HG03025 (cell line): ENCODE measurements around the gene EGFR.

Experiments
- ATAC-seq: cut with Tn5 transposase; IDR thresholded peaks from one replicate; pipeline ENCODE4 v1.9.1; 2021; ENCODE audit warnings: mild to moderate bottlenecking, moderate library complexity; ENCODE audit not compliant: unreplicated experiment, low FRiP score

EGFR gene

DNA sequence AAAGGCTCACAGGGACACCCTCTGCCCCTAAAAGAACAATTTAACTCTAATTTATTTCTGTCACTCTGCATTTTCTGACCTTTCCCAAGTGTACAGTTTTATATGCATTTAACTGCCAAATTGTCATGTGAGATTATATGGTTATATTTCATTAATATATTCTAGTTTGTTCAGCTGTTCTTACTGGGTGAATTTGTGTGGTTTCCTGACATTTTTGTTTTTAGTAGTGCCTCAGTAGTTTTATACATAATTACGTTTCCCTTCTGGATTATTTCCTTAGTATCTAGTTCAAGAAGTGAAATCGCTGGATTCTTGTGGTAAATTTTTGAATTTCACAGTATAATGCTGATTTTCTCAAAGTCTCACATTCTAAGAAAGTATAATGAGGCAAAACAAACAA, 41.3 kb downstream of the EGFR start:
- ATAC-seq, result no peak

DNA sequence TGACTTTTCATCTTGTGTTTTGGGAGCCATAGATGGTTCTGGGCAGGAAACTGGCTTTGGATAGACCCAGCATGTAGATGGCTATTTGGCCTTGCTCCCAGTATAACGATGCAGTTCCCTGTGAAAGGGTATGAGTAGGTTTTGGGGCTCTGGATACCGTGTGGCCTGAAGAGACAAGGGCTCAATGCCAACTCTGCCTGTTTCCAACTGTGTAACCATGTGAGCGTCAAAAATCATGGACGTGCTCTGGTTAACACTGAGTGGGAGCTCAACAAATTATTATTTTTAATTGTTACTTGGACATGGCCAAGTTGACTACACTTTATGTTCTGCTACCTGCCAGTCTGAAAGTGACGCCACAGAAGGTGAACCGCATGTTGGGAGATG, 41.8 kb downstream of the EGFR start:
- ATAC-seq, result no peak

DNA sequence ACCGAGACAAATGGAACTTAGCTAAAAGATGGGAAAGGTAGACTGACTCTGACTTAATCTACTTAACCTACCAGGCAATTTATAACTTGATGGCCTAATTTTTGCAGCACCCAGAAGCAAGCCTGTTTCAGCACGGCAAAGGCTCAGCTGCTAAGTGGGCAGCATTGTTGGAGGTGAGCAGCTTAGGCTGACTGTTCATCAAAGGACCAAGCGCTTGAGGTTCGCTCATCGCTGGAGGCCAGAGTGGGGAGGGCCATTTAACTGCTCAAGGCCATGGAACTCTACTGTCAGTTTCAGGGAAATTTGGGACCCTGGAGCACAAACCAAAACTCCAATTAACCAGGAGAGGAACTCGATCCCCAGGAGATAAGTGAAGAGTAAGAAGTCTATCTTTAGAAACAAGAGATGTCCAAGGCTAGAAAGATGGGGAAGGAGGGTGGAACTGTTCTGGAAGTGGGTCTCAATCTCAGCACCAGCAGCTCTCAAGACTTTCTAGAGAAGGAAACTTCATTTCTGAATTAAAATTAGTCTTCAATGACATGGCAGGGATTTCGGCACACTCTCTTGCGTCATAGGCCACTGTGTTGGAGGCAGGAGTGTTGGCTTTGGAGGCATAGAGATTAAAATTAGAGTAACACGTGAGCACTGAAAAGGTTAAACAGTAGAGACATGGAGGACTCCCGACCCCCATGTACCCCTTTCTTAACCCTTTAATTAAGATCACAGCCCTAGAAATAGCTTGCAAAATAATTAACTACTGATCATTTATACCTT, 43.1 kb downstream of the EGFR start:
- no peak for ATAC-seq

DNA sequence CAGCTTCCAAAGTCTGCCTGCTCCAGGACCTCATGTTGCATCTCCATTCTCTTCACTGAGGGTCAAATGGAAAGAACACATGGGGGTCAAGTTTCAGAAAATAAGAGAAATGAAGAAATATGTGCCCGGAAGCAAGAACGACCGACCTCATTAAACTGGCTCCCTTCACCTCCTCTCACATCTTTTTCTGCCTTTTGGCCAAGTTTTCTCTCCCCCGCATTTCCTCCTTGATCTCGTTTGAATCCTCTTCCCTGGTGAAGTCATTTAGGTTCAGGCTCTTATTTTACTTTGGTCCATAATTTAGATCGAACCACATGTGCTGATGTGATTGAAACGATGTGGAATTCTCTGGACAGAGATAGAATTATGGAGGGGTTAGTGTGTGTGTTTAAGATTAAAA, 44.2 kb downstream of the EGFR start:
- no peak for ATAC-seq

DNA sequence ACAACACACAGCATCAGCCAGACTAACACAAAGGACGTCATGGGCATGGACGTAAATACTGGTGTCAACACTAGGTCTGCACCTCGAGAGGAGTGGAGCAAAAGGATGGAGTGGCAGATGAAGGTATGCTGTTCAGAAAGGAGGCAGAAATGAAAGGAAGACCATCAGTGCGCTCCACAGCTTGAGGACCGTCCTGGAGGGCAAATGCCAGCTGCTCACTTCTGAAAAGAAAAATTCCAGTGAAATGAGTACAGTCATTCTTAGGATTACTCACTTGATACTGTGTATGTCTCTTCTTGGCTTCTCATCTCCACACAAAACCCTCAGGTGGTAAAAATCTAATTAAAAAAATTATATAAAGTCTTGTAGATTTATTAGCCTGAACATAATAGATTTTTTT, 44.8 kb downstream of the EGFR start:
- ATAC-seq, result no peak

DNA sequence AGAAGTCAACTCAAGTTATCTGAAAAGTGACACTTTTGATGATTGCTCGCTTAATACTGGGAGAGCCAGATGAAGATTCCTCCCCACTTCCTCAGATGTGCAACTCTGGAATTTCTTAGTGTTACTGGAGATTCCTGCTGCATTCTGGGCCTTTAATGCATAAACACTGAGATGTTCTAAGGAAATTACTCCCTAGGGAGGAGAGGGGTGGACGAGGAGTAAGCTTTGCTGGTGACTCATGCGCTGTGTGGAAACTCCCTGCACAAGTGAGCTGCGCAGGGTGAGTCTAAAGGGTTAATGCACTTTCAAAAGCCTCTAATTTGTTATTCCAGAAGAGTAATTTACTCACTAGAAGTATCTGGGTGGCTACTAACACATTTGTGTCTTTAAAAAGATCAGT, 46.3 kb downstream of the EGFR start:
- no peak for ATAC-seq

DNA sequence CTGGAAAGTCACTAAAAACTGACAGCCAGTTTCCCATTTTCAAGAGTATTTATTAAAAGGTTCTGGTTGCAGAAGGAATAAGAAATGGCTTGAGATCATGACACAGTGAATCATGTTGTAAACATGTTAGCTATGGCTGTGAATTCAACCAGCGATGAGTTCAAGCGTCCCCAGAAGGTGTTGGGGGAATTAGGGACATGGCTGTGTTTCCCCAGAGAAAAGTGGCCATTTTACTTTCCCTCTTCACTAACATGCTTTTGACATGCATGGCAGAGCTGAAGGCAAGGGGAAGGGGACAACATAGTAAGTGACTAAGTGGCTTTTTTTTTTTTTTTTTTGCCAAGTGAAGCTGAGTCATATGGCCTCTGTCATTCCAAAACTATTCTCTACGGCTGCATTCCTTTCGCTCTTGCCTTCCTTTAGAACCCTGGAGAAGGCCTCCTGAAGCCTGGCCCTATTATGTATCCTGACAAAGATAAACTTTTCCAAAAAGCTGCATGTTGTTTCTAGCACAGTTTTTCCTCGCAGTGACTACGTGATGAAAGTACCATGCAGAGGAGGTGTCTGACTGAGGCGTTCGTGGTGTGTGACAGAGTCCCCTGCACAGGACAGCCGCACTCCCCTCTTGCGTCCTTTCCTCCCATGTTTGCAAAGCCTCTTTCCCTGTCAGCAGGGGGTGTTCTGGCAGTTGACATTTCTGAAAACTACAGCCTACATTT, 46.9 kb downstream of the EGFR start:
- ATAC-seq, result no peak

DNA sequence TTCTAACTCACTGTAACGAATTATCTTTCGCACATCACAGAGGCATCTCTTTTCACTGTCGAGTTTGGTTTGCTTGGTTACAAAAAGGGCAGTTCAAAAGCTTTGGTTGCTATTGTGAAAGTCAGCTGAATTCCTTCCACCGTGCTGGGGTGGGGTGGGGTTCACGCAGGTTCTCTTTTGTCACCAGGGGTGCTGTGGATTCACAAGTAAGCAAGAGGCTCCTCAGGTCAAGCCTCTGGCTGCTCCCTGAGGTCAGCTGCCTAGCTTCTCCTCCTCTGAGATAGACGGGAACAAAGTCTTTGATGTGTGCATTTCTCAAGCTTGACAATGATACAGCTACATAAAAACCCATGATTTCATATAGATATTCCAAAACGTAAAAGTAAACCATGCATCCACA, 47.7 kb downstream of the EGFR start:
- ATAC-seq, result no peak

DNA sequence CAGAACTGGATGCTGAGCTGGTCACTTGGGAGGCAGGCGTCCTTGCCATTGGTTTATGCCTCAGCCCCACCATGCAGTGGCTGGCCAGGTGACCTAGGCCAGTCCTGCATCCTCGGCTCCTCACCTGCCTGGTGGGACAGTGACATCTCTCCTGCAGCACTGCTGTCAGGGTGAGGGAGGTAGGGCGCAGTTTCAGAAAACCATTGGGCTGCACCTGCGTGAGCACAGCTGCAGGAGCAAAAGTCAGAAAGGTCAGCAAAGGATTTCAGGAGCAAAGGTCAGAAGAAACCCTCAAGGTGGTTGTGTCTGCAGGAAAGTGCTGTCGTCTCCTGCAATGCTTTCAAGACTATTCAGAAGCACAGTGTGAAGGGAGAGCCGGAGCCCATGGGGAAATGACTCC, 48.1 kb downstream of the EGFR start:
- ATAC-seq, result no peak

DNA sequence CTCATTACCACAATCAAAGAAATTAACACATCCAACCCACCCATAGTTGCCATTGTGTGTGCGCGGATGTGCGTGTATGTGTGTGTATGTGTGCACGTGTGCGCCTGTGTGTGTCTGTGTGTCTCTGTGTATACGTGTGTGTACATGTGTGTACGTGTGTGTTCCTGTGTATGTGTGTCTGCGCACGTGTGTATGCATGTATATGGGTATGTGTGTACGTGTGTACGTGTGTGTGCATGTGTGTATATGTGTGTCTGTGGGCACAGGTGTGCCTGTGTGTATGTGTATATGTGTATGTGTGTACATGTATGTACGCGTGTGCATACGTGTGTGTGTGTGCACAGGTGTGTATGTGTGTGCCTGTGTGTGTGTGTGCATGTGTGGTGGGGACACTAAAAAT, 48.9 kb downstream of the EGFR start:
- no peak for ATAC-seq

DNA sequence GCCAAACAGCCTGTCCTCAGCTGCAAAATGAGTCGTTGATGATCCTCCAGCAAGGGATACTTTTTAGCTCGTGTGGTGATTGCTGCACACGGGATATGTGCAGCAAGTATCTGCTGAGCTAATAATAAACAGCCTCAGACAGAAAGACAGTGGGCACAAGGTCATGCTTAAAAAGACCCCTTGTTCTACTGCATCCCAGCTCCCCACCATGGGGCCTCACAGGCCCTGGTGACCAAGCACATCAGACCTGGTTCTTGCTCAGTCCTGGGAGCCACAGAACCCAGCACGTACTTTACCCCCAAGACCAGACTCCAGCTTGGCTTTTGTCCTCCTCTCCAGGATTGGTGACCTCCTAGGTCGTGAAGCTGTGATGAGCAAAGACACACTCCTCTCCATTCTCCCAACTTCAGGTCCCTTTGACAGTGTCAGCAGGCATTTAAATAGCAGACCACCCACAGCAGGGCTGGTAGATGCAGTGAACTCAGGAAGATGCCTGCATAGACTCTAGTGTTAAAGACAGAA, 50.5 kb downstream of the EGFR start:
- no peak for ATAC-seq

DNA sequence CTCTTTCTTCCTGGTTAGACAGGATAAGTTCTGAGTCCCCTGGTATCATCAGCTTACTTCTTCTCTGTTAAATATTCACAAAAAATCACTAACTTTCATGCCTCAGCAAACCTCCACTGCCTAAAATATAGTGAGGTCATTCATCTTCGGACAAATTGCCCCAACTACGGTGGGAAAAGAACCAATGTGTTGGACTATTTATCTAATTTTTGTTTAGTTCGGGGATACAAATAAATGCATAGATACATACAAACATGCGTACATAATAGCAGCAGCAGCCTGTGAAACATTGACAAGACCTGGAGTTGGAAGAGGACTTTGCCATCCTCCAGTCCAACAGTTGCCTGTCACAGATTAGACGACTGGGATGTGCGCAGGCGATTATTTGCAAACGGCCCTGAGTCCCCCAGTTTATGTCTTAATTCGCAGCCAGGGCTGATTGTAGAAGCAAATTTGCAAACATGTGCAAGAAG, 51.5 kb downstream of the EGFR start:
- ATAC-seq, result no peak

DNA sequence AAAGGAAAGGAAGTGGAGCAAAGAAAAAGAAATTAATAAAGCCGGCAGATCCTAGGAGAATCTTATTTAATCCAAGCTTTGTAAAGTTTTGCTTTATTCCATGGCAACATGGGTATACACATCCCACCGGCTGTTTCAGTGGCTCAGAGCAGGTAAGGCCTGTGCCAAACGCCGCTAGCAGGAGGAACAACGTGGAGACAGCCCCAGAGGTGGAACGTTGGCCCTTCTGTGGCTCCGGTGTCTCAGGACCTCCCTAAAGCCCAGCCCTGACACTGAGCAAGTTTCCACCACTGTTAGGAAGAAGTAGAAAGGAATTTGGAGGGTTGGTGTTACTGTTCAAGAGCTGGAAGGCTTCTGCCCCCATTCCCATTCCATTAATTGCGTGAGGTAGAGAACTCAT, 52.0 kb downstream of the EGFR start:
- no peak for ATAC-seq

DNA sequence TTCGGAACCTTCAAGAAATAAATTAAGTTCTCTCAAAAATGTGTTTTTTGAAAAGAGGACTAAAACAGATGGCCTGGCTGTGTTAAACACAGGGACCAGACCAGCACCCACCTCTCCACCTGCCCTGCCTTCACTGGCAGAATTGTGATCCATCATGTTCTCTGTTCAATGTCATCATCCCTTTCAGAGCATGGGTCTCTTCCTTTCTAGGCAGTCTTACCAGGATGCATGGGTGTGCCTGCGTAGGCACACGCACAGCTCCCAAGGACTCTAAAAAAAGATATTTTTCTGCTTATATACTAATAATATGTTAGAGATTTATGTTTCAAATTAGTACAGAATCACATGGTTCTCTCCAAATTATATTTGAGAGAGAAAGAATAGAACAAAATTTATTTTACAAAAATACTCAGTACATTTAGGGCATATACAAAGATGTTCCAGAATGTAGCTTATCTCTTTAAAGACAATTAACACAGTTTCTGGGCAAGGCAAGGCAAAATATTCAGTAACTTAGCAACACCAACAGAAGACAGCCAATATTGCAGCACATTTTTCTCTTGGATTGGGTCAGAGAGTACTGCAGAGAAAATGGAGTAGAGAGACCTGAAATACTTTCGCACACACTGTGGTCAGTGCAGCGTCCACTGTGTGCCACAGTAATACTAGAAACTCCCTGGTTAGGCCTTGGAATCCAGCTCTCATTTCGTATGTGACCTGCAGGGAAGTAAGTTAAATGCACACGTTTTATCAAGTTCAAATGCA, 52.8 kb downstream of the EGFR start:
- no peak for ATAC-seq

DNA sequence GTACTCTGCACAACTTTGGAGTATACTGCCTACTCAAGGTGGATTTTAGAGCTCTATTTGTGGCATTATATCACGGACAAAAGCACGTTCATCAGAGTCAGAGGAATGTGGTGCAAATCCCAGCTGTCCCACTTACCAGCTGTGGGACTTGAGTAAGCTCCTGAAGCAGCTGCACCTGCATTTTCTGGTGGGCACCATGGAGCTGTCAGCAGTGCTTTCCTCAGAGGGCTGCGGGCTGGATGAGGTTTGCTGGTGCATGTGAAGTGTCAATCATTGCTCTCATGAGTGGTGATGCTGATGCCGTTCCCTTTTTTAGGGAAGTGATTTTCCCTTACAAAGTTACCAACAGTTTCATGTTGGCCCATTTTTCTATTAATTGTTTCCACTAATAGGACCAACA, 53.4 kb downstream of the EGFR start:
- ATAC-seq, result no peak

DNA sequence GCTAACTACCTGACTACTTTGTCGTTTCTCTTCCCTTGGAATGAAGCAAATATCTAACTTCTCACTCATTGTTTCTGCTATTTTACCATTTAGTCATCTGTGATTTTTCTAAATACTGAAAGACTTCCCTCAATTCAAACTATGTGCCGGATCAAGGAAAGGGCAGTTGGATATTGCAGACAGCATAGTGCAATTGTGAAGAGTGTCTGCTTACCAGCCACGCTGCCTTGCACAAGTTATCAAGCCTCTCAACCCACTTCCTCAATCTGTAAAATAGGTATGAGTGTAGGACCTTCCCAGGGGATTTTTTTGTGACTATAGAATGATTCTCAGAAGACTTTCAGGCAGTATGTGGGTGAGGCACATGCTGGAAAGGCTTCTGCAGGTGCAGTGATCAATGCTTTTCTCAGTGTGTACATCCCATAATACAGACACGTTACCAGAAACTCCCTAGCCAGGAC, 54.3 kb downstream of the EGFR start:
- ATAC-seq, result peak; percentile 40

DNA sequence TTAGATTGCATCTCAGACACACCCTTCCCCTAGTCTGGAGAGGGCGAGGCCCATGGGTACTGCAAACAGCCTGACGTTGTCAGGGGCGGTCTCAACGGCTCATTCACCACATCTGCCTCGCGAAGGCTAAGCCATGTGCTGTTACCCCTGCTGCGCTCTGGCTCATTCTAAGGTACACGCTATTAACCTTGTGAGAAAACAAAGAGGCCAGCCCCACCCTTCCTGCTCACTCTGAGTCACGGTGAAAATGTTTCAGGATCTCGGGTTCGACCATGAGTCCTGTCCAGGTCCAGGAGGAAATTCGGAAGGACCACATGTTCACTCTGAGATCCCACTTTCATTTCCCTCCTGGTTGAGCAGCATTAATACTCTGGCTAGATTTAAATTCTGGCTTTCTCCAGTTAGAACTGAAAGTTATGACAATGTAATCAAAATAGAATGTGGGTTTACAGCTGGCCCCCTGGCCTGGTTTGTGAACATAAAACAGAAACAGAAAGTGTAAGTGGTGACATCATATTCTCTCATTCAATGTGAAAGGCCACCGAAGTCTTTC, 55.2 kb downstream of the EGFR start:
- ATAC-seq, result peak; percentile 96

DNA sequence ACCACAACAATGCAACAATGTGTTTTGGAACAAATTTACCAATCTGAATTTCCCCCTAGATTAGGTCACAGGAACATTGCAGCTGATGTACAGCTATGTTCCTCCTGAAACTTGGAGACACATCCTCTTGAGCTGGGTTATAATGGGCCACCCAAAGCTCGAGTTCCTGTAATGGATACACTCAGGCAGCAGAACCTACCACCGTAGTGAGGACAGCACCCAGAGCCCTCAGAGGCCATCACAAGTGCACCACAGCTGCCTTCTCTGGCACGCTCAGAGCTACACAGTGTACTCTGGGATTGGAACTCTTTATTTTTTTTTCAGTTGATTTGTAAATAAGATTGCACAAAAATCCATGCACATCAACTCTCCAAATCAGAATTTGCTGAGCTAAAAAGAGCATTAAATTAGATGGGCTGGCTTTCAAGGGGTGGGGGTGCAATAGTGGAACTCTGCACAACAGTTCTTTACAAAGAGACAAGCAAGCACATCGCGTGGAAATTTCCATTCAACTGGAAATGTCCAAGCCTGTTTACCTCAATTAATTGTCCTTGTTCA, 56.7 kb downstream of the EGFR start:
- ATAC-seq, result no peak

DNA sequence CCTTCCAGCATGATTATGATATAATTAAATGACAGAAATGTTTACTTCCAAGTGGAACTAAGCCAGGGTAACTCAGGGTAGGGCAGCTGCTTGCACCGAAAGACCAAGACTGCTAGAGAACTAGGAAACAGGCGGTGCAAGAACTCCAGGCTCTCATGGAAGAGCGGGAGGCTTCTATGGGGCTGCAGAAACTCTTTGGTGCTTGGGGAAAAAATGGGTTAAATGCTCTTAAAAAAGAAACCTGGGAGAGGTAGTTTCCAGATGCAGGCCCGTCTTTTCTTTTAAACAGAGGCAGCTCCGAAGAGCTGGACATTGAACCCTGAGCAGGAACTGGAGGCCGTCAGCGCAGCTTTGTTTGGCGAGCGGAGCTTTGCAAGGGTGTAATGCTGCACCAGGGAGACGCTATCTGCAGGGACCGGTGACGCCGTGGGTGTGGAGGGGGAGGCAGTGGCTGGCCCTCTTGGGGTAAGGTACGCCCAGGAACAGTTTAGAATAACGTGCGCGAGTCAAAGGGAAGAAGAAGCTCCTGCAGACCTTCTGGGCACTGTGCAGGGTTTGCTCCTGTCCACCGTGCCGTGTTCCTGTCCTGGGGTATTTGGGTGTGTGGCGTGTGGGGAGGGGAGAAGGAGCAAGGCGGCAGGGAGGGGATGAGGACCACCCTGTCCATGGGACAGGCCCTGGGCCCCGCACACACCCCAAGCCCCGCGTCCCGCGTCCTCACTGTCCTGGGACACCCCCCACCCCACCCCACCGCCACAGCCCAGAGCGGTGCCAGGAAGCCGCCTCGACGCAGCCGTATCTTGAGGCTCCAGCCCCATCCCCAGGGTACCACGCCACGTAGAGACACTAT, 59.0 kb downstream of the EGFR start:
- ATAC-seq, result no peak
